ENCODE results near the gene PIK3R5. TPM values are rescaled to one million over a fixed set of nuclear protein-coding genes. Genes with fewer than 3 reads are reported as not detected.
A peak's percentile ranks its signal among the peaks of the same experiment; 100 is the strongest.

PIK3R5 gene, protein sequence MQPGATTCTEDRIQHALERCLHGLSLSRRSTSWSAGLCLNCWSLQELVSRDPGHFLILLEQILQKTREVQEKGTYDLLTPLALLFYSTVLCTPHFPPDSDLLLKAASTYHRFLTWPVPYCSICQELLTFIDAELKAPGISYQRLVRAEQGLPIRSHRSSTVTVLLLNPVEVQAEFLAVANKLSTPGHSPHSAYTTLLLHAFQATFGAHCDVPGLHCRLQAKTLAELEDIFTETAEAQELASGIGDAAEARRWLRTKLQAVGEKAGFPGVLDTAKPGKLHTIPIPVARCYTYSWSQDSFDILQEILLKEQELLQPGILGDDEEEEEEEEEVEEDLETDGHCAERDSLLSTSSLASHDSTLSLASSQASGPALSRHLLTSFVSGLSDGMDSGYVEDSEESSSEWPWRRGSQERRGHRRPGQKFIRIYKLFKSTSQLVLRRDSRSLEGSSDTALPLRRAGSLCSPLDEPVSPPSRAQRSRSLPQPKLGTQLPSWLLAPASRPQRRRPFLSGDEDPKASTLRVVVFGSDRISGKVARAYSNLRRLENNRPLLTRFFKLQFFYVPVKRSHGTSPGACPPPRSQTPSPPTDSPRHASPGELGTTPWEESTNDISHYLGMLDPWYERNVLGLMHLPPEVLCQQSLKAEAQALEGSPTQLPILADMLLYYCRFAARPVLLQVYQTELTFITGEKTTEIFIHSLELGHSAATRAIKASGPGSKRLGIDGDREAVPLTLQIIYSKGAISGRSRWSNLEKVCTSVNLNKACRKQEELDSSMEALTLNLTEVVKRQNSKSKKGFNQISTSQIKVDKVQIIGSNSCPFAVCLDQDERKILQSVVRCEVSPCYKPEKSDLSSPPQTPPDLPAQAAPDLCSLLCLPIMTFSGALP
- polyA plus RNA-seq (ENCODE audit: insufficient read length in 3 of 3) = 1 to 10 TPM in 2 of 3 donors, under 1 TPM in 1; 0.51 to 1.1 (median 1.1) TPM

DNA sequence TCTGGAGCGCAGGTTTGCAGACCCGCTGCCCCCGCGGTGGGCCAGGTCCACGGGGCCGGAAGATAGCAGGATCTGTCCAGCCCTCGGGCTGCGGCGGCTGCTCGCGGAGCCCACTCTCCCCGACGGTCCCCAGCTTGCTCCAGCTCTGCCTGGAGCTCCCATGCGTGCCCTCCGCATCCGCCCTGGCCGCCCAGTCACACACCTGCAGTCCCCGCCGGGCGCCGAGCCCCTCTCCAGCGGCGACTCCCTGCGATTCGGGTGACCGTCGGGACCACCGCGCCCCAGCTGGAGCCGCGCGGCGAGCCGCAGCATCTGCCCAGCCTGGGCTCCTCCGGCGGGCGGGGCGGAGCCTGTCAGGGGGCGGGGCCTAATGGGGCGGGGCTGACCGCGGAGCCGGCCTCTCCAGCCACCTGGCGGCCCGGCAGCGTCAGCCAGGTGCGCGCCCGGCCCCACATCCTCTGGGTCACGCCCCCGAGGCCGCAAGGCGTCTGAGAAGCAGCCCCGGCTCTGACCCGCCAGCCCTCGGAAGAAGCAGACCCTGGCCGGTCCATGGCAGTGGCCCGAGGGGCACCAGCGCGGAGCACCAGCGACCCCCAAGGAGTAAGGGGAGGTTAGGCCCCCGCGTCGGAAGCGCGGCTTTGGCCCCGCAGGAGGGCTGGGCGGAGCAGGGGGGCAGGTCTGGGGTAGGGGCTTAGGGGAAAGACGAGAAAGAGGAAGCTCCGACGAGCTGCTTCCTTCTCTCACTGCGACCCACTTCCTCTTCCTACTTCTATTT, at the start of gene PIK3R5:
TSS of gene PIK3R5 (minus strand) at position 314 of the 775 bp plus-strand sequence. CDS start 54,213 bp downstream, outside the sequence.
- no peak for DNase-seq (ENCODE audit: low read depth in 3 of 3, low spot score in 2 of 3)

- DNase-seq (ENCODE audit: low read depth in 3 of 3, low spot score in 2 of 3) = no peak
Observed at GRCh38 chr17:9011001-9011400, 45.5 kb upstream of the PIK3R5 start.

DNA sequence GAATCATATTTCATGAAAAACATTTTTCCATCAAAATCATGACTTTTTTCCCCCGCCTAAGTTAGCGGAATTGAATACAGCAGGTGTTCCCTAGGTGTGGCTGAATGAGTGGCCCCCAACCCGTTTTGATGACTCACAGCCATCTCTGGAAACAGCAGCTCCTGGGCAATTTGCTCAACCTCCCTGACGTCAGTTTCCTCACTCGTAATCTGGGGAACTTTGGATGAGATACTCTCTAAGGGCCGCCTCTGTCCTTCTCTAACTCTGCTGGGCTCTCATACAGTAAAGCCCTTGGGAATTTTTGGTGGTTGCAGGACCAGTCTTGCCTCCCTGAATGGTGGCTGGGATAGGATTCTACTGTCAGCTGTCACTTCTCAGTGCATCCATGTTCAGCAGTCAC, 44.2 kb upstream of the PIK3R5 start:
- DNase-seq (ENCODE audit: low read depth in 3 of 3, low spot score in 2 of 3) = no peak

DNA sequence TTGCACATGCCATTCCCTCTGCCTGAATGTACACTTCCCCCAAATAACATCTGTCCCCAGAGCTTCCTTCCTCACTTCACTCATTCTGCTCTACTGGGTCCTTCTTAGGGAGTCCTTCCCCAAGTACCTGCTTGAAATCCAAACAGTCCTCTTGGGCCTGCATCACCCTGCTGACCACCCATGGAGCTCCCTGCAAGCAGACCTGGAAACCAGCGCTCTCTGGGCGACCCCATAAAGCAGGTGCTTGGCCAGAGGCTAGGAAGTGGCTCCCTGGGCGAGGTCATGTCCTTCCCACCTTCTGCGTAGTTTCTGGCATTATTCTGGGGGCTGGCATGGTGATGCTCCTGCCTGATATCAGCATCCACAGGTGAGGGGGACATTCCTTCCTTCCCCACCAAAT, 43.6 kb upstream of the PIK3R5 start:
- DNase-seq (ENCODE audit: low read depth in 3 of 3, low spot score in 2 of 3) = no peak

GRCh38 chr17:9007052-9007714, 41.7 kb upstream of the PIK3R5 start:
- DNase-seq (ENCODE audit: low read depth in 3 of 3, low spot score in 2 of 3) = no peak

- DNase-seq (ENCODE audit: low read depth in 3 of 3, low spot score in 2 of 3) = no peak
Observed at GRCh38 chr17:9006175-9006767, 40.8 kb upstream of the PIK3R5 start.

GRCh38 chr17:9004961-9005285, 39.4 kb upstream of the PIK3R5 start:
- no peak for DNase-seq (ENCODE audit: low read depth in 3 of 3, low spot score in 2 of 3)

DNA sequence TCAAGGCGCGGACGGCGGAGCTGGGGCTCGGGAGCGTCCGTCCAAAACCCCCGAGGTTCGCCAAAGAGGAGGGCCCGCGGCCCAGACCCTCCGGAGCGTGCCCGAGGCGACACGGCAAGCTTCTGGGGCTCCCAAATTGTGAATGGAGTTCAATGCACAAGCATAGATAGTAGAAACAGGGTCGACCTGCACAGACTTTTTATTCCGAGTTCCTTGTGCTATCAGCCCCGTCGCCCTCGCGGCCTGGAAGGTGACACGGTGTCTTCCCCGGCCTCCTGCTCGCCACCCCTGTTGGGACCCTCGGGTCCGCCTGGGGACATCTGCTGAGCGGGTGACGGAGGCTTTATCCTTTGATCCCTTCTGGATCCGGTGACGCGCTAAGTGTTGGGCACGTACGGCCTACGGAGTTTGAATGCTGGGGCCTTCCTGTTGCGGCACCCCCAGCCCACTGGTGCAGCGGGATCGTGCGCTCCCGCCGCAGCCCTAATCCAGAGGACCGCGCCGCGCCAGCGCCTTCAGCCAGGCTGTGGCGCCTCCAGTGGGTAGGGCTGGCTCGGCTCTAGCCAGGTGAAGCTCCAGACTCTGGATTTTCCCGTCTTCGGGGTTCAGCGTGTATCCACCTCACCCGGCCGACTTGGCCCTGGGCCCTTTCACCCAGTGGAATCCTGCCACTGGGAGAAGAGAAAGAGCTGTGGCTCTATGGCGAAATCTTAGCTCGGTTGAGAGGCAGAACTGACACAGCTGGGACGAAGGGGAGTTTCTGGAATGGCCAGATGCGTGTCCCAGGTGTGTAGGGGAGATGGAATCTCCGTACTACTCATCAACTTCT, 38.8 kb upstream of the PIK3R5 start:
- DNase-seq (ENCODE audit: low read depth in 3 of 3, low spot score in 2 of 3) = no peak

GRCh38 chr17:9003355-9004131, 38.0 kb upstream of the PIK3R5 start:
- DNase-seq (ENCODE audit: low read depth in 3 of 3, low spot score in 2 of 3) = no peak

DNA sequence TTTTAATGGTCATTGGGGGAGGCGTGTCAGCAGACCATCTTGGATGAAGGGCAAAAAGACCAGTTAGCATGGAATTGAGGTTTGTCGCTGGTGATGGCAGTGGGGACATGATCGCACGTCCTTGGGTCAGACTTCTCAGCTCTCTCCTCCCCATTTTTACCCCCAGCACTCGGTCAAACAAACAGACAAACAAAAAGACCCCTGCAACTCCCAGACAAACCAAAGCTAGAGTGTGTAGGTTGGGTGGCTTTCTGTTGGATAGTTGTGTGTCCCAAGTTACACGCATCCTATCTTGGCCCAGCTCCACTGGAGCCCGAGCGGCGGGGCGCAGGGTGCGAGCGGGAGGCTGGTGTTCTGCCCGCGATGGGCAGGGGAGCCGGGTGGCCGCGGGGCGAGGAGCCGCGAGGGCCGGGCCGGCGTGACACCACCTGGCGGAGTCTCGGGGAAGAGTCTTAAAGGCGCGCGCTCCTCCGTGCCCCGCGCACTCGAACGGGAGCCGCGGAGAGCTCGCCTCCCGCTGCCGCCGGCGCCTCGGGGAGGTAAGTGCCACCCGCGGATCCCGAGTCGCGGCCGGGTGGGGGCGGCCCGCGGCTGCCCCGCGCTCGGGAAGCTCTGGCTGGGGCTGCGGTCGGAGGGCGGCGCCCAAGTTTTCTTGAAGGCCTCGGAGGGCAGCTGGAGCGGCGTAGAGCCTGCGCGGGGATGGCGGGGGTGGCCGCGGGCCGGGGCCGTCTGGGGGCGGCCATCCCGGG, 37.3 kb upstream of the PIK3R5 start:
- DNase-seq (ENCODE audit: low read depth in 3 of 3, low spot score in 2 of 3) = no peak

- DNase-seq (ENCODE audit: low read depth in 3 of 3, low spot score in 2 of 3) = no peak
Observed at GRCh38 chr17:9002227-9002605, 36.7 kb upstream of the PIK3R5 start.

DNA sequence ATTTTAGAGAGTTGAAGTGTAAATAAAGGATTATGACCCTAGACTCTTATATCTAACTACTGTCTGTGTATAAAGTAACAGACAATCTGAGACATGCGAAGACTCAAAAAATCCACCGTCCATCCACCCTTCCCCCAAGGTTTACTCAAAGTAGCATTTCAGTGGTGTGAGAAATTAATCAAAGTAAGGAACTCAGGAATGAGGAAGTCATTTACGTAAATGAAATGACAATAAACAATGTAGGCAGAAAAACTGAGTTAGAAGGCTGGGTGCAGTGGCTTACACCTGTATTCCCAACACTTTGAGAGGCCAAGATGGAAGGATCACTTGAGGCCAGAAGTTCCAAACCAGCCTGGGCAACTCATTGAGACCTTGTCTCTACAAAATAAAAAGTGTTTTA, 36.1 kb upstream of the PIK3R5 start:
- DNase-seq (ENCODE audit: low read depth in 3 of 3, low spot score in 2 of 3) = no peak

DNA sequence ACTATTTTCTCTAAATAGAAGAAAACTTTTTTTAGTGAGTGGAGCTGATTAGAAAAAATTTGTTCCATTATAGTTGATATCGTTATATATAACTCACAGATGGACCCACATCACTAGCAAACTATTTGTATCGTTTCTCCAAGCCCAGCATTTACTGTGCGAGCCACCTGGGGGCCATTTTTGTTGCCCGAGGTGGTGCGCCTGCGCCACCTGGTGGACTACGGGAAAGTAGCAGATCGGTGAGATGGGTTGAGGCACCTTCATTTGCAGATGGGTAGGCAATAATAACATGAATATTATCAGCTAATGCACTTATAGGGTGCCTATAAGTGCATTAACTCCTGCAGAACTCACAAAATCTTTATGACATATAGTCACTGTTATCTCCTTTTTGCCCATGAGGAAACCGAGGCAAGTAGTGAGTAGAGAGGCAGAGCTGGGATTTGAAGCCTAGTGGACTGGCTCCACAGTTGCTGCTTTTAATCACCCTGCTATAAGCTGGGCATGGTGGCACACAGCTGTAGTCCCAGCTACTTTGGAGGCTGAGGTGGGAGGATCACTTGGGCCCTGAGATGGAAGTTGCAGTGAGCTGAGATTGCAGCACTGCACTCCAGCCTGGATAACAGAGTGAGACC, 32.6 kb upstream of the PIK3R5 start:
- DNase-seq (ENCODE audit: low read depth in 3 of 3, low spot score in 2 of 3) = no peak

- no peak for DNase-seq (ENCODE audit: low read depth in 3 of 3, low spot score in 2 of 3)
Observed at GRCh38 chr17:8995711-8996110, 30.2 kb upstream of the PIK3R5 start.

DNA sequence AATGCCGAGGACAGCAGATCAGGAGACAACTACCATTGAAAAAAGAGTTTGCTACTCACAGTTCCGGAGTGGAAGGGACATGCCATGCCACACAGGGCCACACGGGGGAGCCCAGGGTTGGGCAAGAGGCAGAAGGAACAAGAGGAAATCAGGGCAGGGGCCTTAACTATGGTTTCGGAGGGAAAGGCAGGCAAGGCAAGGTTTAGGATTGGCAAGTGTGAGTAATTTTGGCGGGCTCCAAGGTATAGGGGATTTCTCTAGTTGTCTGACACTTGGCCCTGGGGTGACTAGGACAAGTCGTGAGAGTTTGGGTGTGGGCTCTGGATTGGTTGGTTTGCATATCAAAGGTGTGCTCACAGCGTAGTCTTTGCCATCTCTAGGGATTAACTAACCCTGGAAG, 28.8 kb upstream of the PIK3R5 start:
- no peak for DNase-seq (ENCODE audit: low read depth in 3 of 3, low spot score in 2 of 3)

DNA sequence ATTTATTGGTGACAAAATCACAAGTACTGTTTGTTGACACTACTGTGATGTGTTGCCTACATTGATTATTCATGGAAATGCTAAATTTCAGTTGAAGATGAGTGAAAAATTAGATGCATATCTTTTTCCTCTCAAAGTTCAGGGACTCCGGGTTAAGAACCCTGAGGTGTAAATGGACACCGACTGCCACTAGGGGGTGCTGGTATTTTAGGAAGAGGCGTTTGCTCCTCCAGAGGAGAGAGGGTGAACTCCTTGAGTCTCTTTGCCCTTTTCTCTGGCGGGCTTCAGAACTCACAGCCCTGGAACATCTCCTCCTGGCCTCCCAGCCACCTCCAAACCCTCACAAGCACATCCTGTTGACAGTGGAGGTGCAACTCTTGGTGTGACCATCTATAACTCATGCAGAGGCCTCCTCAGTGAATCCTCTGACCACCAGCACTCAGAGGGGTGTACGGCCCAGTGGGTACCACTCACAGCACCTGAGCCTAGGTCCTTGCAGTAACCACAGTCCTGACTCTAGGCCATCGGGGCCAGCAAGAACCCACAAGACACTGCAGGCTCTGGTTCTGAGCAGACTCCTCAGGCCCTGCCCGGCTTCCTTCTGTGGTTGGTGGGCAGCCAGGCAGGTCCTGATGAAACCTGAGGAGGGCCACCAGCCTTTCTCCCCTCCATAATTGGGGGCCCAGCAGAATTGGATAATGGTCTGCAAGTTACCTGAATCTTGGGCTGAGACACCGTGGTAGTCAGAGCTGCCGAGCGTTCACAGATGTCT, 26.2 kb upstream of the PIK3R5 start:
- DNase-seq (ENCODE audit: low read depth in 3 of 3, low spot score in 2 of 3) = peak in 1 of 3 donors; percentile 34
